ENCODE measurements around the gene RGS16. TPM values are rescaled to one million over a fixed set of nuclear protein-coding genes. Genes with fewer than 3 reads are reported as not detected.

Gene RGS16
- total RNA-seq, 1 donor from 2014 or later: 1.9 TPM

GRCh38 chr1:182556279-182556678 is 47.9 kb downstream of the RGS16 start:
- no peak for DNase-seq (ENCODE audit: low spot score)
- intact Hi-C loops (cut with DNase I): no loop called here

- intact Hi-C loops (cut with DNase I): no loop called here
- DNase-seq (ENCODE audit: low spot score): no peak
Observed at GRCh38 chr1:182555493-182555892, 48.7 kb downstream of the RGS16 start.

- DNase-seq (ENCODE audit: low spot score): no peak
- intact Hi-C loops (cut with DNase I): no loop called here
Observed at GRCh38 chr1:182552527-182552926, 51.7 kb downstream of the RGS16 start.

- intact Hi-C loops (cut with DNase I): no loop called here
- no peak for DNase-seq (ENCODE audit: low spot score)
Observed at GRCh38 chr1:182549811-182550210, 54.4 kb downstream of the RGS16 start.

- intact Hi-C loops (cut with DNase I): no loop called here
- DNase-seq (ENCODE audit: low spot score): no peak
Observed at GRCh38 chr1:182549346-182549745, 54.8 kb downstream of the RGS16 start.

Other genes with a start within 250 kb of the RGS16 start
- 231 TPM for gene GLUL, start 212.6 kb downstream of the RGS16 start, total RNA-seq
- not detected for gene TEDDM1, start 203.7 kb downstream of the RGS16 start, total RNA-seq
- not detected for gene RGSL1, start 154.2 kb downstream of the RGS16 start, total RNA-seq
- gene RNASEL, start 15.1 kb downstream of the RGS16 start, total RNA-seq: 3.3 TPM
- gene RGS8, start 80.2 kb upstream of the RGS16 start, total RNA-seq: not detected
- gene NPL, start 185.4 kb upstream of the RGS16 start, total RNA-seq: 6.1 TPM
- gene DHX9, start 235.0 kb upstream of the RGS16 start, total RNA-seq: 54.3 TPM